Sigmoid colon (tissue), 4 donors: ENCODE data around the gene UBXN10.

Experiments used
- CTCF ChIP-seq, 4 experiments: fragments of 450-650 bp in 3 of 4; fragments of 200-600 bp in 1 of 4; IDR thresholded peaks; one replicate each; pipeline ENCODE4 v1.5.1; 2016 to 2019; ENCODE audit warnings: antibody characterized with exemption in 4 of 4, mild to moderate bottlenecking in 3 of 4, moderate library complexity in 2 of 4
- EP300 ChIP-seq, 4 donors: sonication (generic); formaldehyde crosslinking; IDR thresholded peaks; one replicate each; pipeline ENCODE4 v1.6.1; 2017; ENCODE audit warnings: antibody characterized with exemption in 4 of 4
- POLR2A ChIP-seq, 2 donors: fragments of 450-650 bp; IDR thresholded peaks; one replicate each; pipeline ENCODE4 v1.6.1; 2016; ENCODE audit warnings: antibody characterized with exemption in 2 of 2, mild to moderate bottlenecking in 2 of 2, moderate library complexity in 2 of 2
- POLR2AphosphoS5 ChIP-seq, 4 donors: sonication (generic); formaldehyde crosslinking; IDR thresholded peaks; one replicate each; pipeline ENCODE4 v1.6.1; 2017; ENCODE audit warnings: antibody characterized with exemption in 4 of 4

- TF ChIP-seq POLR2AphosphoS5 (IDR thresholded peaks at IDR 0.05) (no peak), CTCF (IDR thresholded peaks at IDR 0.05) (no peak), POLR2A (IDR thresholded peaks at IDR 0.05) (no peak), EP300 (IDR thresholded peaks at IDR 0.05) (no peak)
Observed at GRCh38 chr1:20150969-20151368, 34.9 kb upstream of the UBXN10 start.
